Measurements from ENCODE around the gene KCNT1.

- TF ChIP-seq, protein P1, sequence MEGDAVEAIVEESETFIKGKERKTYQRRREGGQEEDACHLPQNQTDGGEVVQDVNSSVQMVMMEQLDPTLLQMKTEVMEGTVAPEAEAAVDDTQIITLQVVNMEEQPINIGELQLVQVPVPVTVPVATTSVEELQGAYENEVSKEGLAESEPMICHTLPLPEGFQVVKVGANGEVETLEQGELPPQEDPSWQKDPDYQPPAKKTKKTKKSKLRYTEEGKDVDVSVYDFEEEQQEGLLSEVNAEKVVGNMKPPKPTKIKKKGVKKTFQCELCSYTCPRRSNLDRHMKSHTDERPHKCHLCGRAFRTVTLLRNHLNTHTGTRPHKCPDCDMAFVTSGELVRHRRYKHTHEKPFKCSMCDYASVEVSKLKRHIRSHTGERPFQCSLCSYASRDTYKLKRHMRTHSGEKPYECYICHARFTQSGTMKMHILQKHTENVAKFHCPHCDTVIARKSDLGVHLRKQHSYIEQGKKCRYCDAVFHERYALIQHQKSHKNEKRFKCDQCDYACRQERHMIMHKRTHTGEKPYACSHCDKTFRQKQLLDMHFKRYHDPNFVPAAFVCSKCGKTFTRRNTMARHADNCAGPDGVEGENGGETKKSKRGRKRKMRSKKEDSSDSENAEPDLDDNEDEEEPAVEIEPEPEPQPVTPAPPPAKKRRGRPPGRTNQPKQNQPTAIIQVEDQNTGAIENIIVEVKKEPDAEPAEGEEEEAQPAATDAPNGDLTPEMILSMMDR (IDR thresholded peaks at IDR 0.05), result no peak
- TF ChIP-seq POLR2A (IDR thresholded peaks at IDR 0.05; ENCODE audit: low read depth) (no peak), POLR2AphosphoS5 (IDR thresholded peaks at IDR 0.05) (no peak)
Measured at GRCh38 chr9:135818718-135819475, 116.9 kb downstream of the KCNT1 start.
